Activated CD8-positive, alpha-beta T cell treated with anti-CD3 and anti-CD28 coated beads, Interleukin-2, amount 10 ng/mL, durations not matched to agents 7 days and 5 days (primary cell): ENCODE measurements around the gene CFD. TPM values are rescaled to one million over a fixed set of nuclear protein-coding genes. Genes with fewer than 3 reads are reported as not detected.

ENCODE experiments used
- ATAC-seq: fragments of 150-1000 bp; cut with Tn5 transposase; one replicate; pipeline ENCODE4 v1.10.0; 2021; ENCODE audit warnings: moderate library complexity
- CTCF ChIA-PET: fragments of 350-600 bp; sonication (Branson Sonifier 250); formaldehyde crosslinking; loops from one replicate; lab custom pipeline; 2021; ENCODE audit warnings: antibody characterized with exemption; lab: Charles Lee
- POLR2A ChIA-PET: fragments of 350-600 bp; sonication (Branson Sonifier 250); formaldehyde crosslinking; loops from one replicate; lab custom pipeline; 2021; ENCODE audit warnings: antibody characterized with exemption; lab: Charles Lee
- DNase-seq: peaks from one replicate; pipeline ENCODE4 v3.0.0-alpha.2; 2020
- H3K27ac Mint-ChIP-seq: one replicate; pipeline ENCODE4 v1.8.0; 2021; ENCODE audit warnings: mild to moderate bottlenecking, mixed read lengths
- H3K27me3 Mint-ChIP-seq: one replicate; pipeline ENCODE4 v1.8.0; 2021; ENCODE audit warnings: low read depth, mixed read lengths
- H3K36me3 Mint-ChIP-seq: one replicate; pipeline ENCODE4 v1.8.0; 2021; ENCODE audit warnings: low read depth, mixed read lengths
- H3K4me1 Mint-ChIP-seq: one replicate; pipeline ENCODE4 v1.8.0; 2021; ENCODE audit warnings: low read depth, mixed read lengths
- H3K4me3 Mint-ChIP-seq: one replicate; pipeline ENCODE4 v1.8.0; 2021; ENCODE audit warnings: mild to moderate bottlenecking, mixed read lengths
- H3K9me3 Mint-ChIP-seq: one replicate; pipeline ENCODE4 v1.8.0; 2022; ENCODE audit warnings: mixed read lengths; ENCODE audit not compliant: insufficient read depth
- total RNA-seq, 2 experiments: library from RNA; stranded (reverse); gene quantifications; one replicate each; pipeline ENCODE4 v1.2.3, GENCODE V29; 2021

Gene CFD
- total RNA-seq = 1 to 10 TPM; 2.1 to 2.2 TPM

DNA sequence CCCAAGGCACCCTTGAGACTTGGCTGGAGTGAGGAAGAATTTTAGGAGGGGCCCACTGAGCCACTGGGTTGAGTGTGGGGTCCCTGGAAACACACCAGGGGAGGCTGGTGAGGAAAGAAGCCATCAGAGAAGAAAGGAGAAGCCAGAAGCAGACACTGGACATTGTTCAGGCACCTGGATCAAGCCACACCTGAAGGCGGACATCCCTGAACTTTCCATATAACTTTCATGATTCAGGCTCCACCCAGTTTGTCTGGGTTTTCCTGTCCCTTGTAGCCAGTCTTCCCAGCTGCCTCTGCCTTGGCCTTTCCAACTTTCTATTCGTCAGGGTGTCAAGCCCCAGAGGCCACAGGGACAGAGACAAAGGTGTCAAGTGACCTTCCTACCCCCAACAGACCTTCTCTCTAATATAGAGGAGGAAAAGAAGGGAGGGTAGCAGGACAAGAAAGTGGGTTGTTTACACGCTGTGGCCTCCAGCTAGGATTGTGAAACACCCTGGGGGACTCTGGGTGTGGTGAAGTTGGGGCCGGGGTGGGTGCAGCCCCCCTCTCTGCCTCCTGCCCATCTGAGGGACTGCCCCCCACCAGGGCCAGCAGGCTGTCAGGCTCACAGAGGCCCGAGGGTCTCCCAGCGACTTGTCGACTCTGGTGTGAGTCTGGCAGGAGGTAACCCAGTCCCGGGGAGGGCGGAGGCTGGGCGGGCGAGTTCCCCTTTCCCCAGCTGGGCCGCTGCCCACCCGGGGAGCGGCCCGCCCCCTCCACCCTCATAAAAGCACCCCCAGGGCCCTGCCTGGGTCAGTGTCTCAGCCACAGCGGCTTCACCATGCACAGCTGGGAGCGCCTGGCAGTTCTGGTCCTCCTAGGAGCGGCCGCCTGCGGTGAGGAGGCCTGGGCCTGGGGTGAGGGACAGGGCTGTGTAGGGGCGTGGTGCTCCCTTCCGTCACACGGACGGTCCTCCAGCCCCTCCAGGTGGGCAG, at the start of gene CFD:
CFD (plus strand) TSS at position 797 of the 976 bp plus-strand sequence; CDS start at position 823, 26 bp downstream.
- ATAC-seq = no peak
- Mint-ChIP-seq H3K27ac (no peak within 1 kb of the TSS), H3K4me3 (no peak within 1 kb of the TSS), H3K27me3 (peaks cover 14% of the 10 kb centered on the region), H3K9me3 (no peaks in the 10 kb centered on the region), H3K36me3 (no peaks in the 10 kb centered on the region), H3K4me1 (peaks cover 18% of the 10 kb centered on the region)
- DNase-seq = no peak
- ChIA-PET CTCF (interaction anchor here (0.9 to 2.3 kb wide), 2 partner anchors 51 to 61 kb away, joined by 4 to 13 read pairs; no protein-coding TSS in a partner anchor), POLR2A (interaction anchor here (0.6 kb wide), 1 partner anchor 34 kb away, joined by 3 read pairs; the partner anchor contains the start of genes MED16 and RNU6-9)

GRCh38 chr19:810077-810855, 49.2 kb upstream of the CFD start:
- POLR2A ChIA-PET = no interaction called here
- Mint-ChIP-seq H3K4me1 (peaks cover 6% of the 10 kb centered on the region), H3K9me3 (no peaks in the 10 kb centered on the region), H3K36me3 (peaks cover 65% of the 10 kb centered on the region), H3K4me3 (no peak overlapping the region), H3K27ac (no peak overlapping the region), H3K27me3 (no peaks in the 10 kb centered on the region)
- CTCF ChIA-PET = interaction anchor here (1.3 kb wide), 1 partner anchor 46 kb away, joined by 3 read pairs; no protein-coding TSS in a partner anchor
- ATAC-seq (no peak), DNase-seq (no peak)

DNA sequence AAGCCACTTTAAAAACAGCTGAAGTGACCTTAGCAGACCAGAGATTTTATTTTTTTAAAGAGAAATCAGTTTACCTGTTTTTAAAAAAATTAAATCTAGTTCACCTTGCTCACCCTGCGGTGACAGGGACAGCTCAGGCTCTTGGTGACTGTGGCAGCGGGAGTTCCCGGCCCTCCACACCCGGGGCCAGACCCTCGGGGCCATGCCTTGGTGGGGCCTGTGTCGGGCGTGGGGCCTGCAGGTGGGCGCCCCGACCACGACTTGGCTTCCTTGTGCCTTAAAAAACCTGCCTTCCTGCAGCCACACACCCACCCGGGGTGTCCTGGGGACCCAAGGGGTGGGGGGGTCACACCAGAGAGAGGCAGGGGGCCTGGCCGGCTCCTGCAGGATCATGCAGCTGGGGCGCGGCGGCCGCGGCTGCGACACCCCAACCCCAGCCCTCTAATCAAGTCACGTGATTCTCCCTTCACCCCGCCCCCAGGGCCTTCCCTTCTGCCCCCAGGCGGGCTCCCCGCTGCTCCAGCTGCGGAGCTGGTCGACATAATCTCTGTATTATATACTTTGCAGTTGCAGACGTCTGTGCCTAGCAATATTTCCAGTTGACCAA, 48.5 kb upstream of the CFD start:
- ChIA-PET CTCF (no interaction called here), POLR2A (no interaction called here)
- Mint-ChIP-seq H3K36me3 (peaks cover 66% of the 10 kb centered on the region), H3K27ac (no peak overlapping the region), H3K4me1 (peaks cover 6% of the 10 kb centered on the region), H3K4me3 (no peak overlapping the region), H3K9me3 (no peaks in the 10 kb centered on the region), H3K27me3 (no peaks in the 10 kb centered on the region)
- ATAC-seq (no peak), DNase-seq (no peak)

DNA sequence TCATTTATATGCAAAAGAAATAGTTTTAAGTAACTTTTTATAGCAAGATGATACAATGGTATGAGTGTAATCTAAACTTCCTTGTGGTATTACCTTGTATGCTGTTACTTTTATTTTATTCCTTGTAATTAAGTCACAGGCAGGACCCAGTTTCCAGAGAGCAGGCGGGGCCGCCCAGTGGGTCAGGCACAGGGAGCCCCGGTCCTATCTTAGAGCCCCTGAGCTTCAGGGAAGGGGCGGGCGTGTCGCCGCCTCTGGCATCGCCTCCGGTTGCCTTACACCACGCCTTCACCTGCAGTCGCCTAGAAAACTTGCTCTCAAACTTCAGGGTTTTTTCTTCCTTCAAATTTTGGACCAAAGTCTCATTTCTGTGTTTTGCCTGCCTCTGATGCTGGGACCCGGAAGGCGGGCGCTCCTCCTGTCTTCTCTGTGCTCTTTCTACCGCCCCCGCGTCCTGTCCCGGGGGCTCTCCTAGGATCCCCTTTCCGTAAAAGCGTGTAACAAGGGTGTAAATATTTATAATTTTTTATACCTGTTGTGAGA, 47.9 kb upstream of the CFD start:
- Mint-ChIP-seq H3K9me3 (no peaks in the 10 kb centered on the region), H3K27me3 (no peaks in the 10 kb centered on the region), H3K4me3 (no peak overlapping the region), H3K27ac (no peak overlapping the region), H3K36me3 (peaks cover 69% of the 10 kb centered on the region), H3K4me1 (peaks cover 6% of the 10 kb centered on the region)
- DNase-seq (no peak), ATAC-seq (no peak)
- POLR2A ChIA-PET = no interaction called here
- CTCF ChIA-PET = no interaction called here

- Mint-ChIP-seq H3K36me3 (peaks cover 64% of the 10 kb centered on the region), H3K4me3 (no peak overlapping the region), H3K27me3 (no peaks in the 10 kb centered on the region), H3K9me3 (no peaks in the 10 kb centered on the region), H3K4me1 (peaks cover 6% of the 10 kb centered on the region), H3K27ac (no peak overlapping the region)
- POLR2A ChIA-PET = no interaction called here
- DNase-seq = no peak
- no peak for ATAC-seq
- CTCF ChIA-PET = no interaction called here
These were observed 47.3 kb upstream of the CFD start for GRCh38 chr19:812049-812746.

GRCh38 chr19:812747-813218, 46.7 kb upstream of the CFD start:
- peaks cover 58% of the 10 kb centered on the region for H3K36me3 Mint-ChIP-seq
- no peak overlapping the region for H3K4me3 Mint-ChIP-seq
- H3K27me3 Mint-ChIP-seq = no peaks in the 10 kb centered on the region
- ChIA-PET CTCF (no interaction called here), POLR2A (interaction anchor here (1.0 kb wide), 1 partner anchor 7 kb away, joined by 3 read pairs; no protein-coding TSS in a partner anchor)
- H3K4me1 Mint-ChIP-seq = no peaks in the 10 kb centered on the region
- DNase-seq (no peak), ATAC-seq (no peak)
- no peak overlapping the region for H3K27ac Mint-ChIP-seq
- H3K9me3 Mint-ChIP-seq = no peaks in the 10 kb centered on the region

- CTCF ChIA-PET = no interaction called here
- no peak for DNase-seq
- POLR2A ChIA-PET = interaction anchor here (1.0 kb wide), 1 partner anchor 8 kb away, joined by 3 read pairs; no protein-coding TSS in a partner anchor
- H3K4me3 Mint-ChIP-seq = no peak overlapping the region
- no peak for ATAC-seq
- peaks cover 54% of the 10 kb centered on the region for H3K36me3 Mint-ChIP-seq
- H3K27me3 Mint-ChIP-seq = no peaks in the 10 kb centered on the region
- H3K9me3 Mint-ChIP-seq = no peaks in the 10 kb centered on the region
- no peak overlapping the region for H3K27ac Mint-ChIP-seq
- H3K4me1 Mint-ChIP-seq = no peaks in the 10 kb centered on the region
These were observed 46.0 kb upstream of the CFD start for GRCh38 chr19:813219-814151.

DNA sequence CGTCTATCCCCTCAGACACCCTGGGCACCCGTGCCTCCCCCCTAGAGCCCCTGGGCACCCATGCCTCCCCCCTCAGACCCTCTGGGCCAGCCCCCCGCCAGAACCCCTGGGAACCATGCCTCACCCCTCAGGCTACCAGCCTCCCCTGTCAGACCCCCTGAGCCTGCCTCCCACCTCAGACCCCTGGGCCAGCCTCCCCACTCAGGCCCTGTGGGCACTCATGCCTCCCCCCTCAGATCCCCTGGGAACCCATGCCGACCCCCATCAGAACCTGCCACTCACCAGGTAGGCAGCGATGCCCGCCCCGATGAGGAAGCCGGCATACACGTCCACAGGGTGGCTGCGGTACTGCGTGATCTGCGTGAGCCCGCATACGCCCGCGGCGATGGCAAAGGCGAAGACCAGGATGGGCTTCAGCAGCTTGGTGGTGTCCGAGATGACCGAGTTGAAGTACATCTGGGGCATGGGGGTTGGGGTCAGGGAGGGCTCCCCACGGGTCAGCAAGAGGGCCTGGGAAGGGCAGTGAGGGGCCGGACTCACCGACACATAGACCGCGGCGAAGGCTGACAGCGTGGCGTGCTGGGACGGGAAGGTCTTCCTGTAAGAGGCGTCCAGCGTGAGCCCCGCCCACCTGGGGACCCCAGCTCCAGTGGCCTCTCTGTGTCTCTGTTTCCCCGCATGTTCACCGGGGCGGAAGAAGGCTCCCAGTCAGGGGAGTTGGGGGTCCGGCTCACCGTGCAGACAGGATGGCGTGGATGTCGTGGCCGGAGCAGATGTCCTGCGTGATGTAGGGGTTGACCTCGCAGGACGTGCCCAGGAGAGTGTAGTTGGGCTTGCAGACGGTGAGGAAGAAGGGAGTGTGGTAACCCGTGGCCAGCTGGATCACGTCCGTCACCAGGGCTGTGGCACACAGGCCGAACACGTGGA, 45.0 kb upstream of the CFD start:
- Mint-ChIP-seq H3K27ac (peak overlapping the region; percentile 72), H3K4me3 (peak overlapping the region; percentile 15), H3K9me3 (no peaks in the 10 kb centered on the region), H3K27me3 (no peaks in the 10 kb centered on the region), H3K36me3 (peaks cover 48% of the 10 kb centered on the region), H3K4me1 (no peaks in the 10 kb centered on the region)
- POLR2A ChIA-PET = interaction anchor here (0.6 to 1.3 kb wide), 2 partner anchors 16 to 41 kb away, joined by 3 to 7 read pairs; no protein-coding TSS in a partner anchor
- ATAC-seq = peak; percentile 5
- CTCF ChIA-PET = no interaction called here
- no peak for DNase-seq

DNA sequence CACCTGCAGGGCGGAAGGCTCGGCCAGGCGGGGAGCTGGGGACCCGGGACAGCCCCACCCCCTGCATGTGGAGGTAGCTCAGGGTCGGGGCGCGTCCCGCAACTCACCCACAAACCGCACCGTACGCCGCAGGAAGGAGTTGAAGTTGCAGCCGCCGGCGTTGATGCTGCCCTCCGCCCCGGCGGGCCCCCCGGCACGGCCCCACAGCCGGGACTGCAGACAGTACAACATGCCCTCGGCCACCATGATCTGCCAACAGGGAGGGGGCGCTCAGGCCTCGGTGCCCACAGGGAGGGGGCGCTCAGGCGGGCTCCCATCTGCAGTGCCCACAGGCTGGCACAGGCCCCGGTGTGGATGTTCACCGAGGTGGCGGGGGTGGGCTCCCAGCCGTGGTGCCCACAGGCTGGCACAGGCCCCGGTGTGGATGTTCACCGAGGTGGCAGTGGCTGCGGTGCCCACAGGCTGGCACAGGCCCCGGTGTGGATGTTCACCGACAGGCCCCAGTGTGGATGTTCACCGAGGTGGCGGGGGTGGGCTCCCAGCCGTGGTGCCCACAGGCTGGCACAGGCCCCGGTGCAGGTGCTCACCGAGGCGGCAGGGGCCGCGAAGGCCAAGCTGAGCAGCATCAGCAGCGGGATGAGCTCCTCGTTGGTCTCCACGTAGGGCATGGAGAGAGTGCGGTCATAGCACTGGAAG, 44.2 kb upstream of the CFD start:
- no peak overlapping the region for H3K27ac Mint-ChIP-seq
- H3K4me3 Mint-ChIP-seq = no peak overlapping the region
- CTCF ChIA-PET = no interaction called here

More for the DNA sequence above, 44.2 kb upstream of the CFD start:
- H3K27me3 Mint-ChIP-seq = no peaks in the 10 kb centered on the region
- peaks cover 40% of the 10 kb centered on the region for H3K36me3 Mint-ChIP-seq
- no peaks in the 10 kb centered on the region for H3K4me1 Mint-ChIP-seq
- DNase-seq = no peak
- peak; percentile 8 for ATAC-seq
- no peaks in the 10 kb centered on the region for H3K9me3 Mint-ChIP-seq
- POLR2A ChIA-PET = interaction anchor here (1.3 kb wide), 1 partner anchor 17 kb away, joined by 7 read pairs; no protein-coding TSS in a partner anchor
